Ishikawa (cell line): ENCODE measurements around the gene HIPK4.

Experiments
- CEBPB ChIP-seq: IDR thresholded peaks from 2 replicates; pipeline ENCODE4 v1.6.1; 2012
- CREB1 ChIP-seq: IDR thresholded peaks from 2 replicates; pipeline ENCODE4 v1.6.1; 2012; ENCODE audit warnings: low read depth
- EGR1 ChIP-seq: IDR thresholded peaks from 2 replicates; pipeline ENCODE4 v1.6.1; 2012
- EP300 ChIP-seq: IDR thresholded peaks from 2 replicates; pipeline ENCODE4 v1.6.1; 2012; ENCODE audit warnings: borderline replicate concordance
- FOXM1 ChIP-seq: IDR thresholded peaks from 2 replicates; pipeline ENCODE4 v1.6.1; 2012; ENCODE audit warnings: low read depth, borderline replicate concordance
- MAX ChIP-seq: IDR thresholded peaks from 2 replicates; pipeline ENCODE4 v1.6.1; 2012
- NFIC ChIP-seq: IDR thresholded peaks from 2 replicates; pipeline ENCODE4 v1.6.1; 2012
- RAD21 ChIP-seq: IDR thresholded peaks from 2 replicates; pipeline ENCODE4 v1.6.1; 2012; ENCODE audit warnings: low read depth
- TAF1 ChIP-seq: IDR thresholded peaks from 2 replicates; pipeline ENCODE4 v1.6.1; 2012; ENCODE audit warnings: low read depth, mild to moderate bottlenecking
- TCF12 ChIP-seq: IDR thresholded peaks from 2 replicates; pipeline ENCODE4 v1.6.1; 2012; ENCODE audit warnings: low read depth
- TEAD4 ChIP-seq: IDR thresholded peaks from 2 replicates; pipeline ENCODE4 v1.6.1; 2012
- YY1 ChIP-seq: IDR thresholded peaks from 2 replicates; pipeline ENCODE4 v1.6.1; 2012; ENCODE audit warnings: low read depth
- ZBTB7A ChIP-seq: IDR thresholded peaks from 2 replicates; pipeline ENCODE4 v1.6.1; 2012; ENCODE audit warnings: low read depth
- TF ChIP-seq, protein P1 (sequence below): IDR thresholded peaks from 2 replicates; pipeline ENCODE4 v1.6.1; 2012; ENCODE audit warnings: low read depth, mild to moderate bottlenecking
- TF ChIP-seq, protein P2 (sequence below): IDR thresholded peaks from 2 replicates; pipeline ENCODE4 v1.6.1; 2012

The HIPK4 gene

DNA sequence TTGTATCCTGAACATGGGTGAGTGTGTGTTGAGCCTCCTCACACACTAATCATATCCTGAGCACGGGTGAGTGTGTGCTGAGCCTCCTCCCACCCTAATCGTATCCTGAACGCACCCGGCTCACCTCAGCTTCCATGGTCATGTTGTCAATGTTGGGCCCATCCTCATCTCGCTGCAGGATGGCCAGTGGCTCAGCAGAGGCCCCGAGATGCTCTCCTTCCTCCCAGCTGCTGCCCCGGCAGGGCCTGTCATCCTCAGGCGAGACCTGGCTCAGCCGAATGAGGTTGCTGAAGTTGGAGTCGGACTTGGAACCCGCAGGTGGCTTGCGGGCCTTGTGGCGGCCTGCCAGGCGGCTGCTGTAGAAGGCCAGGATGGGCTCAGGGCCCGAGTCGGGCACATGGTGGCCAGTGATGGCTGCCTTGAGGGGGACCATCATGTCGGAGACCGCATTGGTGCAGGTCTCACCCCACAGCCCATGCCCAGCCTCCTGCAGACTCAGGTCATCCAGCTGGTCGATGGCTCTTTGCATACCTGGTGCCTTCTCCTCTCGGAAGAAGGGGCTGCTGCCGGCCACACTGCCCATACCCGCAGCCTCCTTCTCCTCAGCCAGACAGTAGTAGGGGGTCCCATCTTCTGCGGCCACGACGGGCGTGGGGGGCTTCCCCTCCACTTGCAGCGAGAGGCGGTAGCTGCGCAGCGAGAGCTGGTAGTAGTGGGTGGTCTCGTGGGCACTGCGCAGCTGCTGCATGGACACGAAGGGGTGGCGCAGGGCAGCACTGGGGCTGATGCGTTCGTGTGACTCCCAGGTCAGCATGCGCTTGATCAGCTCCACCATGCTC, 9.6 kb downstream of the HIPK4 start:
- TF ChIP-seq CREB1 (no peak), TEAD4 (no peak), EP300 (no peak), TAF1 (no peak), YY1 (no peak), ZBTB7A (no peak), TCF12 (no peak), EGR1 (no peak), RAD21 (no peak), CEBPB (no peak), MAX (no peak), FOXM1 (no peak), NFIC (no peak)
- TF ChIP-seq, protein P1, sequence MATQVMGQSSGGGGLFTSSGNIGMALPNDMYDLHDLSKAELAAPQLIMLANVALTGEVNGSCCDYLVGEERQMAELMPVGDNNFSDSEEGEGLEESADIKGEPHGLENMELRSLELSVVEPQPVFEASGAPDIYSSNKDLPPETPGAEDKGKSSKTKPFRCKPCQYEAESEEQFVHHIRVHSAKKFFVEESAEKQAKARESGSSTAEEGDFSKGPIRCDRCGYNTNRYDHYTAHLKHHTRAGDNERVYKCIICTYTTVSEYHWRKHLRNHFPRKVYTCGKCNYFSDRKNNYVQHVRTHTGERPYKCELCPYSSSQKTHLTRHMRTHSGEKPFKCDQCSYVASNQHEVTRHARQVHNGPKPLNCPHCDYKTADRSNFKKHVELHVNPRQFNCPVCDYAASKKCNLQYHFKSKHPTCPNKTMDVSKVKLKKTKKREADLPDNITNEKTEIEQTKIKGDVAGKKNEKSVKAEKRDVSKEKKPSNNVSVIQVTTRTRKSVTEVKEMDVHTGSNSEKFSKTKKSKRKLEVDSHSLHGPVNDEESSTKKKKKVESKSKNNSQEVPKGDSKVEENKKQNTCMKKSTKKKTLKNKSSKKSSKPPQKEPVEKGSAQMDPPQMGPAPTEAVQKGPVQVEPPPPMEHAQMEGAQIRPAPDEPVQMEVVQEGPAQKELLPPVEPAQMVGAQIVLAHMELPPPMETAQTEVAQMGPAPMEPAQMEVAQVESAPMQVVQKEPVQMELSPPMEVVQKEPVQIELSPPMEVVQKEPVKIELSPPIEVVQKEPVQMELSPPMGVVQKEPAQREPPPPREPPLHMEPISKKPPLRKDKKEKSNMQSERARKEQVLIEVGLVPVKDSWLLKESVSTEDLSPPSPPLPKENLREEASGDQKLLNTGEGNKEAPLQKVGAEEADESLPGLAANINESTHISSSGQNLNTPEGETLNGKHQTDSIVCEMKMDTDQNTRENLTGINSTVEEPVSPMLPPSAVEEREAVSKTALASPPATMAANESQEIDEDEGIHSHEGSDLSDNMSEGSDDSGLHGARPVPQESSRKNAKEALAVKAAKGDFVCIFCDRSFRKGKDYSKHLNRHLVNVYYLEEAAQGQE: no peak
- TF ChIP-seq, protein P2, sequence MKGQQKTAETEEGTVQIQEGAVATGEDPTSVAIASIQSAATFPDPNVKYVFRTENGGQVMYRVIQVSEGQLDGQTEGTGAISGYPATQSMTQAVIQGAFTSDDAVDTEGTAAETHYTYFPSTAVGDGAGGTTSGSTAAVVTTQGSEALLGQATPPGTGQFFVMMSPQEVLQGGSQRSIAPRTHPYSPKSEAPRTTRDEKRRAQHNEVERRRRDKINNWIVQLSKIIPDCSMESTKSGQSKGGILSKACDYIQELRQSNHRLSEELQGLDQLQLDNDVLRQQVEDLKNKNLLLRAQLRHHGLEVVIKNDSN: no peak

DNA sequence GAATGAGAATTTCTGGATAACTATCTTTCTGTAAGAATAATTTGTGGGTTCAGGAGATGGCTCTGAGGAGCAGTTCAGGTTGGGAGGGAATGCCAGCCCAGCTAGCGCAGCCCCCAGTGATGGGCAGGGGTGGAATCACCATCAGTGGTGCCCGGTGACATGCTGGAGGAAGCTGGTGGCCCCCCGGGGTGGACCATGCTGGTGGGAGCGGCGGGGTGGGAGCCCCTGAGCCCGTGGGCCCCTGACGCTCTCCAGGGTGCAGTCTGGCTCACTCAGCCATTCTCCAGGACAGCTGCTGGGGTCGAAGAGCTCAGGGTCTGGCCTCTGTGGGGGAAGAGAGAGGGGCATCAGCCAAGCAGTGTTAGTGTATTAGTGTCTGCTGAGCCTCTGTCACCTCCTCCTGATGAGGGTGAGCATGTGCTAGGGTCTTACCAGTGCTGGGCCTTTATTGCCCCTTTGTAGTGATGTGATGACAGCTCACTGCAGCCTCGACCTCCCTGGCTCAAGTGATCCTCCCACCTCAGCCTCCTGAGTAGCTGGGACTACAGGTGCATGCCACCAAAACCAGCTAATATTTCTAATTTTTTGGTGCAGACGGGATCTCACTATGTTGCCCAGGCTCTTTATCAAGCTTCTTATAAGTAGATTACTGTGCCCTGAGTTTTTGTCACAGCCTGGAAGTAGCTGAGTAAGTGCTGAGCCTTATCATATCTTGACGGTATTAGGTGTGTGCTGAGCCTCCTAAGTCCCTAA, 10.4 kb downstream of the HIPK4 start:
- TF ChIP-seq FOXM1 (no peak), TEAD4 (no peak), NFIC (no peak)

DNA sequence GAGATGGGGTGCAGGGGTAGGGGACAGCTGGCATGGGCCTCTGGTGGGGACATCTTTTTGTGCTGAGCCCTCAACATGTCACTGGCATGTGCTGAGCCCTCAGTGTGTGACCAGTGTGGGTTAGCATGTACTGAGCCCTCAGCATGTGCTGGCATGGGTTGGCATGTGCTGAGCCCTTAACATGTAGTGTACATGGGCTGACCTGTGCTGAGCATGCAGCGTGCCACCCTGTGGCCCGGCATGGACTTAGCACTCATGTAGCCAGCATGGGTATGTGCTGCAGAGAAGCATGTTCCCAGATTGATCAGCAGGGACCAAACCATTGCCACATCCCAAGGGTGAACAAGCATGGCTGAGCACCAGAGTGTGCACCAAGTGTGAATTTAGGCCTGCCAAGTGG, 11.5 kb downstream of the HIPK4 start:
- TF ChIP-seq EP300 (no peak), TAF1 (no peak), CEBPB (no peak), RAD21 (no peak), ZBTB7A (no peak), YY1 (no peak), EGR1 (no peak), CREB1 (no peak), FOXM1 (no peak), TCF12 (no peak), NFIC (no peak), TEAD4 (no peak), MAX (no peak)
- TF ChIP-seq, protein P1: no peak
- TF ChIP-seq, protein P2: no peak

GRCh38 chr19:40377876-40378385, 12.1 kb downstream of the HIPK4 start:
- TF ChIP-seq CREB1 (no peak), TEAD4 (no peak)

DNA sequence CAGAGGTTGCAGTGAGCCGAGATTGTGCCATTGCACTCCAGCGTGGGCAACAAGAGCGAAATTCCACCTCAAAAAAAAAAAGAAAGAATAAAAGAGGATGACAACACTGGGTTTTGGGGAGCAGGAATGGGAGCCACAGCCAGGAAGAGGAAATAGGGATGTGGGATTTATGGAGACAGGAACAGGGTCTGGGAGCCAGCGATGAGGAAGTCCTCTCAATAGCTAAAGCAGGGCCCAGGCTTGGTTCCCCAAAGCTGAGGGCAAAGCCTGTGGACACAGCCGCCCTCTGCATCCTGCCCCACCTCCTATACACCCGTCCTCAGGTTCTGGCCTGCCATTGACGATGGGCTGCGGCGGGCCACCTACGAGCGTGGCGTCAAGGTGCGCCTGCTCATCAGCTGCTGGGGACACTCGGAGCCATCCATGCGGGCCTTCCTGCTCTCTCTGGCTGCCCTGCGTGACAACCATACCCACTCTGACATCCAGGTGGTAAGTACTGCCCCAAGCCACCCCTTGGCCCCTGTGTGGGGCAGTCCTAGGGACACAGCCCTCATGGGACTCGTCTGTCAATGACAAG, 13.6 kb downstream of the HIPK4 start:
- TF ChIP-seq, protein P1: no peak
- TF ChIP-seq, protein P2: no peak
- TF ChIP-seq TEAD4 (no peak), RAD21 (no peak), FOXM1 (no peak), CEBPB (no peak), EP300 (no peak), MAX (no peak), ZBTB7A (no peak), CREB1 (no peak), TAF1 (no peak), TCF12 (no peak), YY1 (no peak), EGR1 (no peak)
